Endothelial cell of umbilical vein (primary cell): Measurements from ENCODE around the gene SOX10. TPM values are rescaled to one million over a fixed set of nuclear protein-coding genes. Genes with fewer than 3 reads are reported as not detected.

Experiments
- BruUV-seq: library from RNA; stranded (reverse); fragments of 400-500 nt; replicated peaks from 2 replicates; lab custom pipeline; 2021; lab: Mats Ljungman, UMichigan
- CTCF ChIA-PET: fragments of 300-600, 350-600 bp; sonication (Branson Sonifier 250); formaldehyde crosslinking; loops from one replicate; lab custom pipeline; 2021; ENCODE audit warnings: antibody characterized with exemption, inconsistent platforms; lab: Charles Lee
- POLR2A ChIA-PET: fragments of 300-600, 350-600 bp; sonication (Branson Sonifier 250); formaldehyde crosslinking; loops from one replicate; lab custom pipeline; 2021; ENCODE audit warnings: antibody characterized with exemption, inconsistent platforms; lab: Charles Lee
- DNase-seq: peaks from one replicate; pipeline ENCODE4 v3.0.0-alpha.2; 2011; ENCODE audit warnings: low read depth, low spot score
- FAIRE-seq: peaks from 2 replicates; lab custom pipeline; 2011; peaks lifted over from hg19 to GRCh38; lab: Jason Lieb, UNC
- H2AFZ ChIP-seq: 2 replicates; pipeline ENCODE4 v1.6.0; 2012; ENCODE audit warnings: low read depth, low read length, control low read depth, inconsistent platforms
- H3K27ac ChIP-seq: 2 replicates; pipeline ENCODE4 v1.5.1; 2011; ENCODE audit warnings: low read depth, mild to moderate bottlenecking, control low read depth, low read length, moderate library complexity; ENCODE audit not compliant: insufficient read depth
- H3K27me3 ChIP-seq, 2 experiments: 2 replicates each; pipeline versions ENCODE4 v1.6.0 to v1.6.1; 2011; ENCODE audit warnings: low read length in 2 of 2, mixed read lengths in 1 of 2; ENCODE audit not compliant: control insufficient read depth in 2 of 2, insufficient read depth in 2 of 2
- H3K36me3 ChIP-seq, 2 experiments: 2 replicates in 1 of 2; 3 replicates in 1 of 2; pipeline ENCODE4 v1.5.1; 2011; ENCODE audit warnings: low read length in 2 of 2, mild to moderate bottlenecking in 1 of 2, moderate library complexity in 1 of 2; ENCODE audit not compliant: control insufficient read depth in 2 of 2, insufficient read depth in 2 of 2; ENCODE audit errors: extremely low read depth in 1 of 2
- H3K4me1 ChIP-seq: 3 replicates; pipeline ENCODE4 v1.5.1; 2011; ENCODE audit warnings: mild to moderate bottlenecking, low read length; ENCODE audit not compliant: control insufficient read depth, insufficient read depth; ENCODE audit errors: extremely low read depth
- H3K4me2 ChIP-seq: 2 replicates; pipeline ENCODE4 v1.6.1; 2011; ENCODE audit warnings: low read length, control low read depth, mixed read lengths; ENCODE audit not compliant: insufficient read depth
- H3K4me3 ChIP-seq, 3 experiments: fragments of 200-600 bp in 1 of 3; sonication (generic), shearing (Covaris generic) in 1 of 3; replicated peaks in 1 of 3; 2 replicates each; pipeline ENCODE4 v1.5.1; 2011 to 2016; ENCODE audit warnings: control low read depth in 3 of 3, low read length in 3 of 3, mild to moderate bottlenecking in 2 of 3, inconsistent platforms in 1 of 3, low read depth in 1 of 3, moderate library complexity in 1 of 3; ENCODE audit not compliant: insufficient read depth in 1 of 3
- H3K79me2 ChIP-seq: 2 replicates; pipeline ENCODE4 v1.6.0; 2012; ENCODE audit warnings: low read length, inconsistent platforms; ENCODE audit not compliant: control insufficient read depth, insufficient read depth
- H3K9ac ChIP-seq: replicated peaks from 2 replicates; pipeline ENCODE3; 2011; ENCODE audit warnings: low read length, control low read depth; ENCODE audit not compliant: insufficient read depth; ENCODE audit errors: extremely low read depth
- H3K9me1 ChIP-seq: replicated peaks from 3 replicates; pipeline ENCODE4 v1.6.0; 2011; ENCODE audit warnings: mild to moderate bottlenecking, low read length; ENCODE audit not compliant: control insufficient read depth, insufficient read depth; ENCODE audit errors: extremely low read depth
- H3K9me3 ChIP-seq: replicated peaks from 2 replicates; pipeline ENCODE4 v1.5.1; 2012; ENCODE audit warnings: low read length, inconsistent platforms; ENCODE audit not compliant: control insufficient read depth, insufficient read depth
- H4K20me1 ChIP-seq: replicated peaks from 2 replicates; pipeline ENCODE3; 2011; ENCODE audit warnings: mild to moderate bottlenecking, low read length; ENCODE audit not compliant: control insufficient read depth, insufficient read depth; ENCODE audit errors: extremely low read depth
- JUN ChIP-seq: IDR thresholded peaks from 2 replicates; pipeline ENCODE4 v1.6.1; 2011; ENCODE audit warnings: borderline replicate concordance, low read depth; ENCODE audit not compliant: insufficient read length, insufficient read depth
- MYC ChIP-seq: IDR thresholded peaks from one replicate; pipeline ENCODE4 v1.6.1; 2011; ENCODE audit warnings: mild to moderate bottlenecking, low read depth, low read length
- POLR2A ChIP-seq: IDR thresholded peaks from 2 replicates; pipeline ENCODE4 v1.6.1; 2012; ENCODE audit warnings: low read depth, mild to moderate bottlenecking, control low read depth, low read length
- POLR2AphosphoS5 ChIP-seq: IDR thresholded peaks from 2 replicates; pipeline ENCODE4 v1.6.1; 2012; ENCODE audit warnings: low read depth, mild to moderate bottlenecking, control low read depth, low read length, moderate library complexity; ENCODE audit not compliant: insufficient read depth
- dilution Hi-C: fragments of 300-500 bp; cut with MboI; formaldehyde crosslinking; loops from one replicate; pipeline ENCODE4 v1.15.0; 2019; ENCODE audit warnings: low sequenced_read_pairs; ENCODE audit not compliant: extremely low pct_ligation_motif_present
- intact Hi-C: fragments of 100-400 bp; cut with micrococcal nuclease; formaldehyde crosslinking; loops from one replicate; pipeline ENCODE4 v1.10.0; 2022
- polyA plus RNA-seq, 4 experiments: library from polyadenylated mRNA; depleted of rRNA in 3 of 4; stranded (reverse) in 3 of 4; unstranded in 1 of 4; fragments of >200 nt; gene quantifications; 2 replicates each; pipeline versions ENCODE4 v1.2.1 to v1.2.3, GENCODE V29; 2011 to 2012; ENCODE audit warnings: missing spikeins in 1 of 4
- total RNA-seq: library from RNA; stranded (reverse); gene quantifications from 2 replicates; pipeline ENCODE4 v1.2.3, GENCODE V29; 2021
- TF ChIP-seq, protein P1 (sequence below), 2 donors: IDR thresholded peaks; 1 replicate in 1 of 2; 2 replicates in 1 of 2; pipeline ENCODE4 v1.5.1; 2011; ENCODE audit warnings: low read length in 2 of 2, mild to moderate bottlenecking in 2 of 2, moderate library complexity in 2 of 2, control low read depth in 1 of 2, inconsistent platforms in 1 of 2, low read depth in 1 of 2; ENCODE audit not compliant: insufficient read depth in 1 of 2; ENCODE audit errors: extremely low read depth in 1 of 2
- TF ChIP-seq, protein P2 (sequence below): IDR thresholded peaks from 2 replicates; pipeline ENCODE4 v1.6.1; 2011; ENCODE audit not compliant: insufficient read depth, insufficient read length

SOX10 gene
- total and polyA plus RNA-seq, 2 donors (not counting 3 experiments of a cell fraction or from before 2014, with no cell fraction given) = not detected

DNA sequence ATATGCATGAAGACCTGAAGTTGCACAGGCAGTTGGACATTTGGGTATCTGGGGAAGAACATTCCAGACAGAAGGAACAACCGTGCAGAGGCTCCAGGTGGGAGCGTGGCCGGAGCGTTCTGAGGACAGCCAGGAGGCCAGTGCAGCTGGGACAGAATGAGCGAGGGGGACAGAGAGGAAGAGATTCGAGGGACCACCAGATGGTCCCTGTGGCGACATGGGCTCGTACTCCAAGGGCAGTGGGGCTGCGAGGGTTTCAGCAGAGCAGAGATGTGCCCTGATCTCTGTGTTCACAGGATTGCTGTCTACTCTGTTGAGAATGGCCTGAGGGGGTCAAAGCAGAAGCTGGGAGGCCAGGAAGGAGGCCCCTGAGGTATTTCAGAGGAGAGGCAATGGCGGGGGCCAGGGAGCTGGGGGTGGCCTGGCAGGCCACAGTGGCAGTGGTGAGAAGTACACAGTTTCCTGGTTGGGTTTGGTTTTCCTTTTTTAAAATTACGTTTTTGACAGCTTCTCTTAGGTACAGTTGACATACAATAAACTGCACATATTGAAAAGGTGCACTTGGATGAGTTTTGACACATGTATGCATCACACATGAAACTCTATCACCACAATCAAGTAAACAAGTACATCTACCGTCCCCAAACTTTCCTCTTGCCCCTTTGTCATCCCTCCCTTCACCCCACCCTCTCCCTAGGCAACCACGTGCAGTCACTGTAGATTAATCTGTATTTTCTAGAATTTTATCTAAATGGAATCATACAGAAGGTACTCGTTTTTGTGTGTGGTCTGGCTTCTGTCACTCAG, 24.8 kb upstream of the SOX10 start:
- Histone ChIP-seq H3K4me2 (no peak overlapping the region), H2AFZ (no peak overlapping the region), H3K27ac (no peak overlapping the region), H3K4me1 (peaks cover 4% of the 10 kb centered on the region), H3K9me3 (no peaks in the 10 kb centered on the region), H3K36me3 (no peaks in the 10 kb centered on the region), H3K27me3 (peaks cover 0 to 8% of the 10 kb centered on the region in 2 experiments), H3K9ac (no peak overlapping the region), H3K79me2 (no peaks in the 10 kb centered on the region), H3K9me1 (no peaks in the 10 kb centered on the region), H3K4me3 (no peak overlapping the region), H4K20me1 (no peaks in the 10 kb centered on the region)
- DNase-seq (no peak), FAIRE-seq (no peak)
- intact Hi-C loops = no loop called here
- TF ChIP-seq, protein P1, sequence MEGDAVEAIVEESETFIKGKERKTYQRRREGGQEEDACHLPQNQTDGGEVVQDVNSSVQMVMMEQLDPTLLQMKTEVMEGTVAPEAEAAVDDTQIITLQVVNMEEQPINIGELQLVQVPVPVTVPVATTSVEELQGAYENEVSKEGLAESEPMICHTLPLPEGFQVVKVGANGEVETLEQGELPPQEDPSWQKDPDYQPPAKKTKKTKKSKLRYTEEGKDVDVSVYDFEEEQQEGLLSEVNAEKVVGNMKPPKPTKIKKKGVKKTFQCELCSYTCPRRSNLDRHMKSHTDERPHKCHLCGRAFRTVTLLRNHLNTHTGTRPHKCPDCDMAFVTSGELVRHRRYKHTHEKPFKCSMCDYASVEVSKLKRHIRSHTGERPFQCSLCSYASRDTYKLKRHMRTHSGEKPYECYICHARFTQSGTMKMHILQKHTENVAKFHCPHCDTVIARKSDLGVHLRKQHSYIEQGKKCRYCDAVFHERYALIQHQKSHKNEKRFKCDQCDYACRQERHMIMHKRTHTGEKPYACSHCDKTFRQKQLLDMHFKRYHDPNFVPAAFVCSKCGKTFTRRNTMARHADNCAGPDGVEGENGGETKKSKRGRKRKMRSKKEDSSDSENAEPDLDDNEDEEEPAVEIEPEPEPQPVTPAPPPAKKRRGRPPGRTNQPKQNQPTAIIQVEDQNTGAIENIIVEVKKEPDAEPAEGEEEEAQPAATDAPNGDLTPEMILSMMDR (IDR thresholded peaks at IDR 0.05; ENCODE audit: extremely low read depth in 1 of 2, insufficient read depth in 1 of 2, low read depth in 1 of 2, low read length in 2 of 2) = no peak
- ChIA-PET POLR2A (interaction anchor here (0.6 kb wide), 1 partner anchor 332 kb away, joined by 5 read pairs; no protein-coding TSS in a partner anchor), CTCF (interaction anchor here (0.8 kb wide), 1 partner anchor 103 kb away, joined by 3 read pairs; the partner anchor contains the start of gene MICALL1)
- dilution Hi-C loops = no loop called here
- no TSS peak for BruUV-seq

DNA sequence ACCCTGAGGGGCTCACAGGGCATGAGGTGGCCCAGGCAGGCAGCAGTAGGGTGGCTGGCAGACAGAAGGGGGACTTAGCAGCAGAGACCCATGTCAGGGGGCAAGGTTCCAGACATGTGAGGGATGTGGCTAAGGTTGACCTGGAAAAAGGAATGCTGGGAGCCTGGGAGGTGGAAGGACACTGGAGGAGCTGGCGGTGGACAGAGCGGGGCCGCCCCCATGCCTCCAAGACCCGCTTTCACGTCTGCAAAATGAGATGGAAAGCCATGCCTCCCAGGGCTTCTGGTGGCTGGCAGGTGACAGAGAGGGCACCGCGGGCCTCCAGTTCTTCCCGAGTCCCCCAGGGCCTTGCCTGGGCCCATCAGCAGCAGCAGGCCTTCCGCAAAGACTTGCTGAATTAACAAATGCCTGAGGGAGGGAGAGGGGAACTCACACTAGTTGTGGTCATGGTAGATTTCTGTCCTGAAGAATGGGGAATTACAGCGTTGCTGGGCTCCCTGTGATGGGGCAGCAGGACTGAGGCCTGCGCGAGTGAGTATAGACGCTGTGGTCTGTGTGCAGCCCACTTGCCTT, 23.1 kb upstream of the SOX10 start:
- Histone ChIP-seq H3K9me3 (no peaks in the 10 kb centered on the region), H3K4me1 (peaks cover 1% of the 10 kb centered on the region), H3K79me2 (no peaks in the 10 kb centered on the region), H3K4me3 (no peak overlapping the region), H3K9me1 (no peaks in the 10 kb centered on the region), H3K4me2 (no peak overlapping the region), H3K9ac (no peak overlapping the region), H3K27ac (no peak overlapping the region), H3K36me3 (no peaks in the 10 kb centered on the region), H2AFZ (no peak overlapping the region), H4K20me1 (no peaks in the 10 kb centered on the region), H3K27me3 (peaks cover 0 to 8% of the 10 kb centered on the region in 2 experiments)
- CTCF ChIA-PET = no interaction called here
- intact Hi-C loops = no loop called here
- TF ChIP-seq JUN (no peak), POLR2AphosphoS5 (no peak), POLR2A (no peak), MYC (no peak)
- TF ChIP-seq, protein P2, sequence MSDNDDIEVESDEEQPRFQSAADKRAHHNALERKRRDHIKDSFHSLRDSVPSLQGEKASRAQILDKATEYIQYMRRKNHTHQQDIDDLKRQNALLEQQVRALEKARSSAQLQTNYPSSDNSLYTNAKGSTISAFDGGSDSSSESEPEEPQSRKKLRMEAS = no peak
- TF ChIP-seq, protein P1 (IDR thresholded peaks at IDR 0.05; ENCODE audit: extremely low read depth in 1 of 2, insufficient read depth in 1 of 2, low read depth in 1 of 2, low read length in 2 of 2) = no peak
- FAIRE-seq = no peak
- BruUV-seq = no TSS peak
- POLR2A ChIA-PET = no interaction called here
- no peak for DNase-seq
- dilution Hi-C loops = no loop called here
